WTC11 (cell line): Measurements from ENCODE around the gene TMC3. TPM values are rescaled to one million over a fixed set of nuclear protein-coding genes. Genes with fewer than 3 reads are reported as not detected.

Experiments
- ATAC-seq: fragments of 200-7000 bp; cut with Tn5 transposase; 2 replicates; pipeline ENCODE4 v1.10.0; 2021; ENCODE audit warnings: mild to moderate bottlenecking, moderate library complexity
- CTCF ChIA-PET: fragments of 300-600 bp; sonication (Branson Sonifier 250); formaldehyde crosslinking; loops from one replicate; lab custom pipeline; 2021; ENCODE audit warnings: antibody characterized with exemption; lab: Charles Lee
- POLR2A ChIA-PET: fragments of 350-600 bp; sonication (Branson Sonifier 250); formaldehyde crosslinking; loops from one replicate; lab custom pipeline; 2021; ENCODE audit warnings: antibody characterized with exemption; lab: Charles Lee
- DNase-seq: peaks from one replicate; pipeline ENCODE4 v3.0.0; 2021; ENCODE audit warnings: low spot score
- H3K27ac Mint-ChIP-seq: 2 replicates; pipeline ENCODE4 v1.8.0; 2021; ENCODE audit warnings: mixed read lengths
- H3K27me3 Mint-ChIP-seq: 2 replicates; pipeline ENCODE4 v1.8.0; 2021; ENCODE audit warnings: low read depth, mild to moderate bottlenecking, moderate library complexity, mixed read lengths
- H3K36me3 Mint-ChIP-seq: 2 replicates; pipeline ENCODE4 v1.8.0; 2021; ENCODE audit warnings: mixed read lengths
- H3K4me1 Mint-ChIP-seq: 2 replicates; pipeline ENCODE4 v1.8.0; 2022; ENCODE audit warnings: mixed read lengths
- H3K4me3 Mint-ChIP-seq: 2 replicates; pipeline ENCODE4 v1.8.0; 2021; ENCODE audit warnings: mild to moderate bottlenecking, moderate library complexity, mixed read lengths
- H3K9me3 Mint-ChIP-seq: 2 replicates; pipeline ENCODE4 v1.8.0; 2021; ENCODE audit warnings: mixed read lengths
- AR ChIP-seq: fragments of 250-450 bp; sonication (Bioruptor Pico); IDR thresholded peaks from 2 replicates; pipeline ENCODE4 v1.9.0; 2021; ENCODE audit warnings: mild to moderate bottlenecking
- ATF2 ChIP-seq: sonication (generic); formaldehyde crosslinking; IDR thresholded peaks from 2 replicates; pipeline ENCODE4 v1.8.1; 2022; ENCODE audit warnings: low read depth, missing genetic modification reagents, borderline replicate concordance
- CREB1 ChIP-seq: sonication (generic); formaldehyde crosslinking; IDR thresholded peaks from 2 replicates; pipeline ENCODE4 v1.8.0; 2023; ENCODE audit warnings: mild to moderate bottlenecking, missing genetic modification reagents
- CREM ChIP-seq: sonication (generic); formaldehyde crosslinking; IDR thresholded peaks from 2 replicates; pipeline ENCODE4 v1.8.1; 2022; ENCODE audit warnings: mild to moderate bottlenecking, missing genetic modification reagents, moderate library complexity
- E2F1 ChIP-seq: sonication (generic); formaldehyde crosslinking; IDR thresholded peaks from 2 replicates; pipeline ENCODE4 v1.8.0; 2022; ENCODE audit warnings: mild to moderate bottlenecking, missing genetic modification reagents
- ELF4 ChIP-seq: sonication (generic); formaldehyde crosslinking; IDR thresholded peaks from 2 replicates; pipeline ENCODE4 v1.8.1; 2022; ENCODE audit warnings: low read depth, mild to moderate bottlenecking, moderate library complexity, missing genetic modification reagents
- ETV6 ChIP-seq: sonication (generic); formaldehyde crosslinking; IDR thresholded peaks from 2 replicates; pipeline ENCODE4 v1.8.1; 2022; ENCODE audit warnings: mild to moderate bottlenecking, missing genetic modification reagents
- FOXK1 ChIP-seq: sonication (generic); formaldehyde crosslinking; IDR thresholded peaks from 2 replicates; pipeline ENCODE4 v1.8.0; 2022; ENCODE audit warnings: mild to moderate bottlenecking, moderate library complexity, missing genetic modification reagents
- FOXP4 ChIP-seq: sonication (generic); formaldehyde crosslinking; IDR thresholded peaks from 2 replicates; pipeline ENCODE4 v1.8.0; 2022; ENCODE audit warnings: mild to moderate bottlenecking, missing genetic modification reagents
- GABPB1 ChIP-seq: sonication (generic); formaldehyde crosslinking; IDR thresholded peaks from 2 replicates; pipeline ENCODE4 v1.8.1; 2023; ENCODE audit warnings: mild to moderate bottlenecking, missing genetic modification reagents
- HMGA2 ChIP-seq: fragments of 250-450 bp; sonication (Bioruptor Pico); IDR thresholded peaks from 2 replicates; pipeline ENCODE4 v1.4.0; 2021; ENCODE audit warnings: mild to moderate bottlenecking, moderate library complexity
- HMGXB4 ChIP-seq: sonication (generic); formaldehyde crosslinking; IDR thresholded peaks from 2 replicates; pipeline ENCODE4 v1.8.1; 2023; ENCODE audit warnings: mild to moderate bottlenecking, moderate library complexity, missing genetic modification reagents
- JAZF1 ChIP-seq: fragments of 250-450 bp; sonication (Bioruptor Pico); IDR thresholded peaks from 2 replicates; pipeline ENCODE4 v1.9.0; 2021; ENCODE audit warnings: moderate library complexity, mild to moderate bottlenecking, inconsistent platforms
- KAT7 ChIP-seq: sonication (generic); formaldehyde crosslinking; IDR thresholded peaks from 2 replicates; pipeline ENCODE4 v1.8.1; 2023; ENCODE audit warnings: missing genetic modification reagents, mild to moderate bottlenecking, borderline replicate concordance
- MLX ChIP-seq: sonication (generic); formaldehyde crosslinking; IDR thresholded peaks from 2 replicates; pipeline ENCODE4 v1.8.1; 2023; ENCODE audit warnings: mild to moderate bottlenecking, missing genetic modification reagents, moderate library complexity
- MXD4 ChIP-seq: fragments of 250-450 bp; sonication (Bioruptor Pico); IDR thresholded peaks from 2 replicates; pipeline ENCODE4 v1.8.0; 2021; ENCODE audit warnings: mild to moderate bottlenecking, moderate library complexity, borderline replicate concordance
- NR1H2 ChIP-seq: sonication (generic); formaldehyde crosslinking; IDR thresholded peaks from 2 replicates; pipeline ENCODE4 v1.9.0; 2021; ENCODE audit warnings: mild to moderate bottlenecking, moderate library complexity, missing genetic modification reagents
- OVOL2 ChIP-seq: fragments of 250-450 bp; sonication (Bioruptor Pico); IDR thresholded peaks from 2 replicates; pipeline ENCODE4 v1.9.0; 2021; ENCODE audit warnings: mild to moderate bottlenecking, borderline replicate concordance
- PRRX2 ChIP-seq: fragments of 250-450 bp; sonication (Bioruptor Pico); IDR thresholded peaks from 2 replicates; pipeline ENCODE4 v1.8.0; 2021; ENCODE audit warnings: mild to moderate bottlenecking
- RORB ChIP-seq: fragments of 250-450 bp; sonication (Bioruptor Pico); IDR thresholded peaks from 2 replicates; pipeline ENCODE4 v1.9.0; 2021; ENCODE audit warnings: mild to moderate bottlenecking
- SMAD3 ChIP-seq: sonication (generic); formaldehyde crosslinking; IDR thresholded peaks from 2 replicates; pipeline ENCODE4 v1.8.0; 2022; ENCODE audit warnings: missing genetic modification reagents, mild to moderate bottlenecking, borderline replicate concordance
- SOX15 ChIP-seq: fragments of 250-450 bp; sonication (Bioruptor Pico); IDR thresholded peaks from 2 replicates; pipeline ENCODE4 v1.9.0; 2021; ENCODE audit warnings: mild to moderate bottlenecking
- SP1 ChIP-seq: sonication (generic); formaldehyde crosslinking; conservative IDR thresholded peaks from 2 replicates; pipeline ENCODE4 v1.8.1; 2022; ENCODE audit warnings: missing genetic modification reagents
- USF2 ChIP-seq: sonication (generic); formaldehyde crosslinking; IDR thresholded peaks from 2 replicates; pipeline ENCODE4 v1.8.1; 2023; ENCODE audit warnings: mild to moderate bottlenecking, missing genetic modification reagents, moderate library complexity
- ZNF138 ChIP-seq: sonication (generic); formaldehyde crosslinking; conservative IDR thresholded peaks from 2 replicates; pipeline ENCODE4 v1.8.1; 2022; ENCODE audit warnings: mild to moderate bottlenecking, moderate library complexity, missing genetic modification reagents
- ZNF219 ChIP-seq: sonication (generic); formaldehyde crosslinking; IDR thresholded peaks from 2 replicates; pipeline ENCODE4 v1.8.0; 2023; ENCODE audit warnings: missing genetic modification reagents, mild to moderate bottlenecking, borderline replicate concordance
- ZNF416 ChIP-seq: fragments of 250-450 bp; sonication (Bioruptor Pico); IDR thresholded peaks from 2 replicates; pipeline ENCODE4 v1.9.0; 2021; ENCODE audit warnings: mild to moderate bottlenecking, inconsistent platforms
- total RNA-seq: library from RNA; stranded (reverse); gene quantifications from 3 replicates; pipeline ENCODE4 v1.2.3, GENCODE V29; 2021

Gene TMC3
- total RNA-seq, 1 experiment from 2014 or later = not detected

- peaks cover 13% of the 10 kb centered on the region for H3K9me3 Mint-ChIP-seq
- TF ChIP-seq ATF2 (CRISPR knock-in tag) (no peak), USF2 (CRISPR knock-in tag) (no peak), HMGA2 (CRISPR knock-in tag) (no peak), ETV6 (CRISPR knock-in tag) (no peak), GABPB1 (CRISPR knock-in tag) (no peak), SMAD3 (CRISPR knock-in tag) (no peak), ZNF416 (no peak), MXD4 (no peak), SOX15 (CRISPR knock-in tag) (no peak), SP1 (CRISPR knock-in tag) (no peak), HMGXB4 (no peak), KAT7 (no peak), ELF4 (CRISPR knock-in tag) (no peak), FOXK1 (CRISPR knock-in tag) (no peak)
- TF ChIP-seq, all 79 proteins: peak for 0
- H3K4me1 Mint-ChIP-seq = peaks cover 6% of the 10 kb centered on the region
- no peak overlapping the region for H3K4me3 Mint-ChIP-seq
- H3K36me3 Mint-ChIP-seq = peaks cover 9% of the 10 kb centered on the region
- ATAC-seq (no peak), DNase-seq (no peak)
- no peak overlapping the region for H3K27ac Mint-ChIP-seq
- ChIA-PET POLR2A (no interaction called here), CTCF (interaction anchor here (1.2 to 2.3 kb wide), 3 partner anchors 24 to 121 kb away, joined by 3 to 12 read pairs (median 9); no protein-coding TSS in a partner anchor)
- no peaks in the 10 kb centered on the region for H3K27me3 Mint-ChIP-seq
These were observed 12.9 kb upstream of the TMC3 start for GRCh38 chr15:81386947-81387346.

GRCh38 chr15:81385721-81386076, 11.7 kb upstream of the TMC3 start:
- Mint-ChIP-seq H3K9me3 (peaks cover 13% of the 10 kb centered on the region), H3K36me3 (peaks cover 9% of the 10 kb centered on the region), H3K27me3 (no peaks in the 10 kb centered on the region), H3K4me1 (peaks cover 15% of the 10 kb centered on the region), H3K27ac (no peak overlapping the region), H3K4me3 (no peak overlapping the region)
- ChIA-PET POLR2A (no interaction called here), CTCF (no interaction called here)
- ATAC-seq = no peak
- no peak for DNase-seq
- TF ChIP-seq NR1H2 (CRISPR knock-in tag) (no peak), USF2 (CRISPR knock-in tag) (no peak), CREM (CRISPR knock-in tag) (no peak), ZNF219 (no peak), OVOL2 (CRISPR knock-in tag) (no peak), JAZF1 (CRISPR knock-in tag) (no peak), E2F1 (CRISPR knock-in tag) (no peak), AR (CRISPR knock-in tag) (no peak), CREB1 (CRISPR knock-in tag) (no peak), PRRX2 (CRISPR knock-in tag) (no peak), MLX (CRISPR knock-in tag) (no peak), RORB (CRISPR knock-in tag) (no peak), ZNF138 (no peak), FOXP4 (no peak)
